ENCODE measurements around the gene ABHD15.

The ABHD15 gene, protein sequence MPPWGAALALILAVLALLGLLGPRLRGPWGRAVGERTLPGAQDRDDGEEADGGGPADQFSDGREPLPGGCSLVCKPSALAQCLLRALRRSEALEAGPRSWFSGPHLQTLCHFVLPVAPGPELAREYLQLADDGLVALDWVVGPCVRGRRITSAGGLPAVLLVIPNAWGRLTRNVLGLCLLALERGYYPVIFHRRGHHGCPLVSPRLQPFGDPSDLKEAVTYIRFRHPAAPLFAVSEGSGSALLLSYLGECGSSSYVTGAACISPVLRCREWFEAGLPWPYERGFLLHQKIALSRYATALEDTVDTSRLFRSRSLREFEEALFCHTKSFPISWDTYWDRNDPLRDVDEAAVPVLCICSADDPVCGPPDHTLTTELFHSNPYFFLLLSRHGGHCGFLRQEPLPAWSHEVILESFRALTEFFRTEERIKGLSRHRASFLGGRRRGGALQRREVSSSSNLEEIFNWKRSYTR

DNA sequence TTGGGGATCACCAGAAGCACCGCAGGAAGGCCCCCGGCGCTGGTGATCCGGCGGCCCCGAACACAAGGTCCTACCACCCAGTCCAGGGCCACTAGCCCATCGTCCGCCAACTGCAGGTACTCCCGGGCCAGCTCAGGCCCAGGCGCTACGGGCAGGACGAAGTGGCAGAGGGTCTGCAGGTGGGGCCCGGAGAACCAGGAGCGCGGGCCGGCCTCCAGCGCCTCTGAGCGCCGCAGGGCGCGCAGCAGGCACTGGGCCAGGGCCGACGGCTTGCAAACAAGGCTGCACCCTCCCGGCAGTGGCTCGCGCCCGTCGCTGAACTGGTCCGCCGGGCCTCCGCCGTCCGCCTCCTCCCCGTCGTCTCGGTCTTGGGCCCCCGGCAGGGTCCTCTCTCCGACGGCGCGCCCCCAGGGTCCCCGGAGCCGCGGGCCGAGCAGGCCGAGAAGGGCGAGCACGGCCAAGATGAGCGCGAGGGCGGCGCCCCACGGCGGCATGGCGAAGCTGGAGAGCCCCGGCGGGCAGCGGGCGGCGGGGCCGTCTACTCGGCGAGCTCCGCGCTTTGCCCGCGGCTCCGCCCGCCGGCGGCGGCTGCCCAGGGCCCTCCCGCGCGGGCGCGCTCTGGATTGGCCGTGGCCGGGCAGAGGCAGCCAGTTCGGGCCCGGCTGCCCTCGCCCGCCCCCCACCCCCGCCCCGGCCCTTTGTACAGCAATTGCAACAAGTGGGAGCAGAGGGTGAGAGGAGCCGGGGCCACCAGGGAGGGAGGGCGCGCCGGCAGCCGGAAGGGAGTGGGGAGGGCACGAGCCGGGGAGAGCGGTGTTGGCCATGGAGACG, at the start of gene ABHD15:
ABHD15 (minus strand) TSS at position 565 of the 831 bp plus-strand sequence; CDS start at position 494, 71 bp downstream.
- no peak for DNase-seq (ENCODE audit: low spot score)

DNA sequence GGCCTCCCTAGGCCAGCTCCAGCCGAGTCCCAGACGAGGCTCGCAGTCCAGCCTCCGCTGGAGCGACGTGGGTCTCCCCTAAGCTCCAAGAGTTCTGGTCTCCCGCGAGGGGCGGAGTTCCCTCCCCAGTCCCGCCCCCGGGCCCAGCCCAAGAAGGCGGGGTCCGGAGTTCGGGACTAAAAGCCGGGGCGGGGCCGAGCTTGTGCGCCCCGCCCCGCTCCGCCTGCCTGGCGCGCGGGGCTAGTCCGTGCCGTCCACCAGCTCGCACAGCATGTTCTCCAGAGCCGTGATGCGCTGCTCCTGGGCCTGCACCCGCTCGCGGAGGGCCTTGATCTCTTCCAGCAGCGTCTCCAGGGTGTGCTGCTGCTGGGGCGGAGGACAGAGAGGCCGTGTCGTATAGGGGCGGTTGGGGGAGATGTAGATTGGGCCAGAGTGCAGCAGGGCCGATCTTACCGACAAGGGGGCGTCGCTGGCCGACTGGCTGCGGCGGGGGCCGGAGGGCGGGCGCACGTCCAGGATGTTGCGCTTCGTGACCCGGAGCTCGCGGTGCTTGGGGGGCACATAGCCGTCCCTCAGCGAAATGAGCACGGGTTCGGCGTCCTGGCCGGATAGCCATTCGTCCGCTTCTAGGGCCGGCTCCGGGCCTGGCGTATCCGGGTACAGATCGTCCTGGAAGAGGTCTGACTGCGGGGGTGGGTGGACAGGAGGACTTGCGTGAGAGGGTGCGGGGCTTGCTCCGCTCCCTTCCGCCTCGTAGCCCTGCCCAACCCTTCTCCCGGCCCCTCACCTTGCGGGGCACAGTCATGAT, 48.9 kb upstream of the ABHD15 start:
- DNase-seq (ENCODE audit: low spot score) = peak; percentile 77

DNA sequence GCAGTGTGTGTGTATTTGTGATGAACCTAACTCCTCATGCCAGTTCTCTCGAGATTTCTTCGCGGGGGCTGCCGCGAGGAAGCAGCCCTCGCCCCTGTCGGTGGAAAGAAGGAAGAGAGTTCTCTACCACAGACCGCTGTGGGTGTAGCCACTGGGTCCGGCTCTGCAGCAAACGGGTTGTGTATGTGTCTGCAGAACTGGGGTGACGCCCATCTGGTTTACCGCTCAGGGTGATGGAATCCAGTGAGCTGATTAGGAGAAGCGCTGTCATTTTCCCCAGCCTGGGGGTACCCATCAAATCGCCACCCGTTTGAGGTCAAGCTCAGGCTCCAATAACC, 48.2 kb upstream of the ABHD15 start:
- DNase-seq (ENCODE audit: low spot score) = no peak

DNA sequence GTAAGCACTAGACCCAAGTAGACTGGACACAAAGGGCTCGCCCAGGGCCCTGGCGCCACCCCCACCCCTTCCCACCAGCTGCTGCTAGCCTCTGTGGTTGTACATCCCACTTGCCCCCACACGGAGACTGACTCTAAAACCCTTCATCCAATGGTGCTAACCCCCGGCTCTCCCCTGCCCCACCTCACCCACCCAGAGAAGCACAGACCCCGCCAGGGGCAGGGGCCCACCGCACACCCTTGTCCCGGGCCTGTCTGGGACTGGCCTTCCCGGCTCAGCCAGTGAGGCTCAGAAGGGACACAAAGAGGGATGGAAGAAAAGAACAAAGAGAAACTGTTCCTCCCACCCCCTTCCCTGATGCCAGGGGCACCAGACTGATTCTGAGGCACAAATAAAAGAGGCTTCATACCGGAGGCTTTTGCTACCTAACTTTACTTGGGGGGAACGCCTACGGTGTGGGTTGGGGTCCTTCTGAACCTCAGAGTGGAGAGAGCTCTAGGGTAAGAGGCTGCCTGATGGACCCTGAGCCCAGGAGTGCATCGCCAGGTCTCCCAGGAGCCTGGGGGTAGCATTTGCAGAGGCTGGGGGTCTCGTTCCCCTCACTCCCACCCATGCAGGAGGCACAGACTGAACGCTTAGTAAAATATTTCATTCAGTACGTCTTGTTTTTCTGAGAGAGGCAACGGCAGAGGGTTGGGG, 47.7 kb upstream of the ABHD15 start:
- no peak for DNase-seq (ENCODE audit: low spot score)

DNA sequence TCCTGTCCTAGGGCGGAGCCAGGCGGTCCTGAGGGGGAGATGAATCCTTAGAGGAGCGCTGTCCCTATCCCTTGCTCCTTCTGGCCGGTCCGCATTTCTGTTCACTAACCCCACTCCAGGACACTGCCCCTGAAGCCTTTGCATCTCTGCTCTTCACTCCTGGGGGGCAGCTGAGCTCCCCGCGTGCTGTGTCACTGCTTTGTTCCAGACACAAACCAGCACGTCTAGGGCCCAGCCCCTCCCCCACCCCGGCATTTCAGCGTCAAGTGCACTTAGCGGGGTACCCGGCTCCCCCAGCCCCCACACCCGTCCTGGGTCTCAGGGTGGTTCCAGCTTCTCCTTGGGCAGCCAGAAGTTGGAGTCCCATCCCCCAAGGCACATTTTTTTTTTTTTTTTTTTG, 47.0 kb upstream of the ABHD15 start:
- DNase-seq (ENCODE audit: low spot score) = no peak

DNA sequence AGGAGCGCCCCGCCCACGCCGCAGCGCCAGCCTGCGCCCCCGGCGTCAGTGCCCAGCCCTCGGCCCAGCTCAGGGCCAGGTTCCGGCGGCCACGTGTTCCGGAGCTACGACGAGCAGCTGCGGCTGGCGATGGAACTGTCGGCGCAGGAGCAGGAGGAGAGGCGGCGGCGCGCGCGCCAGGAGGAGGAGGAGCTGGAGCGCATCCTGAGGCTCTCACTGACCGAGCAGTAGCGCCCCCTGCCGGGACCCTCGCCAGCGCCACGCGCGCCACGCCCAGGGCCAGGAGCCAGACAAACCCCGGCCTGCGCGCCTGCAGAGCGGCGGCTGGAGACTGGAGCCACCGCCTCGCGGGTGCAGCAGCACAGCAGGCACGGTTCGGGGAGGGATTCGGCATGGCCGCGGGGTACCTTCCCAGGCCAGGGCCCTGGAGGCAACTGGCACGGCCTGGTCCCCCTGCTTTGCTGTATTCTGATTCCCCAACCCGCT, 46.6 kb upstream of the ABHD15 start:
- peak; percentile 64 for DNase-seq (ENCODE audit: low spot score)

DNA sequence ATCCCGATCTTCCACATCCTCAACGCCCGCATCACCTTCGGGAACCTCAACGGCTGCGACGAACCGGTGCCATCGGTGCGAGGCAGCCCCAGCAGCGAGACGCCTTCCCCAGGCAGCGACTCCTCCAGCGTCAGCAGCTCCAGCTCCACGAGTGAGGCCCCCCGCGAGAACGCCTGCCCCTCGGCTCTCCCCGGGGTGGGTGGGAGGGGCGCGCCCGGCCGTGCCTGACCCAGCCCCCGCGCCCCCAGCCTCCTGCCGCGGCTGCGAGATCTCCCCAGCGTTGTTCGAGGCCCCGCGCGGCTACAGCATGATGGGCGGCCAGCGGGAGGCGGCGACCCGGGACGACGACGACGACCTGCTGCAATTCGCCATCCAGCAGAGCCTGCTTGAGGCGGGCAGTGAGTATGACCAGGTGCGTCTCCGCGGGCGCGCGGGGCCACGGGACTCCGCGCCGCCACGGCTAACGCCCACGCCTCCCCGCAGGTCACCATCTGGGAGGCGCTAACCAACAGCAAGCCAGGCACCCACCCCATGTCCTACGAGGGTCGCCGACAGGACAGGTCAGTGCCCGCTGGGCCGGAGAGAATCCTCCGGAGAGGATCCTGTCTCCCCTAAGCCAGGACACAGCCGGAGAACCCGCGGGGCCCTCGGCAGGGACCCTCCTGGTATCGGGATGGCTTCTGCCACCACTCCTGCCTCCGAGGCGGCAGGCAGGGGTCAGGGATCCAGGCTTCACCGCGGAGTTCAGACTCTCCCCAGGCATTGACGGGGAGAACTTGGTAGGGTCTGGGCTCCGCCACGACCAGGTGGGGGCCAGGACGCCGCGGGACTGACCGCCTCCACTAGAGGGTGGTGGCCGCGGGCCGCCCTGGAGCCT, 45.8 kb upstream of the ABHD15 start:
- no peak for DNase-seq (ENCODE audit: low spot score)

DNA sequence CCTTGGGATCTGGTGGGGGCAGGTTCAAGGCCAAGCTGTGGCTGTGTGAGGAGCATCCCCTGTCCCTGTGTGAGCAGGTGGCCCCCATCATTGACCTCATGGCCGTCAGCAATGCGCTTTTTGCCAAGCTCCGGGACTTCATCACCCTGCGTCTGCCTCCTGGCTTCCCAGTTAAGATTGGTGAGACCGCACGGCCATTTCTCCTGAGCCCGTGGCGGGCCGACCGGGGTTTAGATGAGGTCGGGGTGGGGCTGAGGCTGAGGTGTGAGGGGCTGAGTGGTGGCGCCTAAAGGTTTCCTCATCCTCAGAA, 45.2 kb upstream of the ABHD15 start:
- DNase-seq (ENCODE audit: low spot score) = no peak

DNA sequence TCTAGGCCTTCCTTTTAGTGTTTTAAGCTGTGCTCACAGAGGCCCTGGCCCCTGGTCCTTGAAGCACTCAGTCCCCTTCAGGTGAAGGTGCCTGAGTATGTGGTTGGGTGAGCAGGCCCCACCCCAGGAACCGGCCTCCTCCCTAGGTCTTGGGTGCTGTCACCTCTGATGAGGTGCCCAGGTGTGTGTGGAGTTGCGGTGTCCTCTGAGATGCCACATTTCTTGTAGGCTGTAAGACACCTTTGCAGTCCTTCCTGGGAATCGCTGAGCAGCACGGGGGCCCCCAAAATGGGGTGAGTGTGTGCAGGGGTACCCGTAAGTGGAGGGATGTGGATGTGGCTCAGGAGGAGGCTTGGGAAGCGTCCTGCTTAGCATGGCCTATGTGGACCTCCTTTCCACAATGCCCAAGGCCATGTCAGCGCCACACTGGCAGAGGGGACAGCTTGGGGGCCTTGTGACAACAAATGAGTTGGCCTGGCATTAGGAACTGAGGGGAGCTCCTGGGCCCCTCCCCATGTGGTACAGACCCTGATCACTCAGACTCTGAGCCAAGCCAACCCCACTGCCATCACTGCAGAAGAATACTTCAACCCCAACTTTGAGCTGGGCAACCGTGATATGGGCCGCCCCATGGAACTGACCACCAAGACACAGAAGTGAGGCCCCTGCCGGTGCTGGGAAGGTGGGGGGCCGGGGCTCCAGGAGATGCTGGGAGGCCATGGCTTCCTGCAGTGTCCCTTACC, 44.7 kb upstream of the ABHD15 start:
- DNase-seq (ENCODE audit: low spot score) = no peak

DNA sequence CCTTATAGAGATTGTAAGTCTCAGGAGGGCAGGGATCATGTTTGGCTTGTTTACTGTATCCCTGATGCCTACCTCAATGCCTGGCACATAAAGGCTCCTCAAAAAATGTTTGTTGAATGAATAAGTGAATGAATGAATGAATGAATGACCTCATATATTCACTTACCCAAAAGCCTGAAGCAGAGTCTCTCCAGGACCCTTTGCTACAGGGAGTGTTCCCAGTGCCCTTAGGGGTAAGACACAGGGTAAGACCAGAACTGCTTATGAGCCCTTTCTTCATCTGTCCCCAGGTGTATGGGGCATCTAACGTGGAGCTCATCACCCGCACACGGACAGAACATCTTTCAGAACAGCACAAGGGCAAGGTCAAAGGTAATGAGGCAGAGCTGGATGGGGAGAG, 43.6 kb upstream of the ABHD15 start:
- DNase-seq (ENCODE audit: low spot score) = no peak

DNA sequence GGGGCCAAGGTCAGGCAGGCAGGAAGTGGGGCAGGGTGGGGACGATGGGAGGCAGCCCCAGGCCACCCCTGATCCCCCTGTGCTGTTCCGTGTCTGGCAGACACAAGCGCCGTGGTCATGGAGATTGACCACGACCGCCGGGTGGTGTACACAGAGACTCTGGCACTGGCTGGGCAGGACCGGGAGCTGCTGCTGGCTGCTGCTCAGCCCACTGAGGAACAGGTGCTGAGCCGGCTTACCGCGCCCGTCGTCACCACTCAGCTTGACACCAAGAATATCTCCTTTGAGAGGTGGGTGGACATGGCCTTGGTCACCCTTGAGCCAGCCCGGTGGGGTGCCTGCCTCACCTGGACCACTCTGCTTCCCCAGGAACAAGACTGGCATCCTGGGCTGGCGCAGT, 42.1 kb upstream of the ABHD15 start:
- no peak for DNase-seq (ENCODE audit: low spot score)

DNA sequence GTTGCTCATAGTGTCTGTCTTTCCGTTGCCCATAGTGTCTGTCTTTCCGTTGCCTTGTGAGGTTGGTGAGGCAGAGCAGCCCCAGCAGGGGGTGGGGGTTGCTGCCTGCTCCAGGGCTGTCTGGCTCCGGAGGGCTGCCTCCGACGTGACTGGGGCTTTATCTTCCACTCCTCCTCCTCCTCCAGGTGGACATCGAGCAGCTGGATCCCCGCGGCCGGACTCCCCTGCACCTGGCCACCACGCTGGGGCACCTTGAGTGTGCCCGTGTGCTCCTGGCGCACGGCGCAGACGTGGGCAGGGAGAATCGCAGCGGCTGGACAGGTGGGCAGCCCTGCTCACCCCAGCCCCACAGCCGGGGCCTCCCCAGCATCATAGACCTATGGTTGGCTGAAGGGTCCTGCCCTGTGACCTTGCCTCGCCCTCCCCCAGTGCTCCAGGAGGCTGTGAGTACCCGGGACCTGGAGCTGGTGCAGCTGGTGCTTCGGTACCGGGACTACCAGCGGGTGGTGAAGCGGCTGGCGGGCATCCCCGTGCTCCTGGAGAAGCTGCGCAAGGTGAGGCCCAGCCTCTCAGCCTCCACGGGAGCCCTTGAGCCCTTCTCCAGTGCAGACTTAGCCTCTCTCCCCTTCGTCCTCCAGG, 40.8 kb upstream of the ABHD15 start:
- no peak for DNase-seq (ENCODE audit: low spot score)

DNA sequence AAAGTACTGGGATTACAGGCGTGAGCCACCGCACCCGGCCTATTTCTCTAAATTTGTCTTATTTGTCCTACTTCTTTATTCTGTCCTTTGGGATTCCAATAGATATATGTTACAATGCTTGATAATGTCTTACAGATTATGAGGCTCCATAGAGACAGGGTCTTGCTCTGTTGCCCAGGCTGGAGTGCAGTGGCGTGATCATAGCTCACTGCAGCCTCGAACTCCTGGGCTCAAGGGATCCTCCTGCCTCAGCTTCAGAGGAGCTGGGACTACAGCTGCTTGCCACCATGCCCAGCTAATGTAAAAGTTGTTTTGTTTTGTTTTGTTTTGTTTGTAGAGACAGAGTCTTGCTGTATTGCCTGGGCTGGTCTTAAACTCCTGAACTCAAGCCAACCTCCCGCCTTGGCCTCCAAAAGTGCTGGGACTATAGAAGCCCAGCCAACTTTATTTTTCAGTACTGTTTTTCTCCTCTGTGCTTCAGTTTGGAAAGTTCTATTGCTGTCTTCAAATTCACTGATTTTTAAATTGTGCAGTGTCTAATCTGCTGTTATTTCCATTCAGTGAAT, 36.4 kb upstream of the ABHD15 start:
- no peak for DNase-seq (ENCODE audit: low spot score)

DNA sequence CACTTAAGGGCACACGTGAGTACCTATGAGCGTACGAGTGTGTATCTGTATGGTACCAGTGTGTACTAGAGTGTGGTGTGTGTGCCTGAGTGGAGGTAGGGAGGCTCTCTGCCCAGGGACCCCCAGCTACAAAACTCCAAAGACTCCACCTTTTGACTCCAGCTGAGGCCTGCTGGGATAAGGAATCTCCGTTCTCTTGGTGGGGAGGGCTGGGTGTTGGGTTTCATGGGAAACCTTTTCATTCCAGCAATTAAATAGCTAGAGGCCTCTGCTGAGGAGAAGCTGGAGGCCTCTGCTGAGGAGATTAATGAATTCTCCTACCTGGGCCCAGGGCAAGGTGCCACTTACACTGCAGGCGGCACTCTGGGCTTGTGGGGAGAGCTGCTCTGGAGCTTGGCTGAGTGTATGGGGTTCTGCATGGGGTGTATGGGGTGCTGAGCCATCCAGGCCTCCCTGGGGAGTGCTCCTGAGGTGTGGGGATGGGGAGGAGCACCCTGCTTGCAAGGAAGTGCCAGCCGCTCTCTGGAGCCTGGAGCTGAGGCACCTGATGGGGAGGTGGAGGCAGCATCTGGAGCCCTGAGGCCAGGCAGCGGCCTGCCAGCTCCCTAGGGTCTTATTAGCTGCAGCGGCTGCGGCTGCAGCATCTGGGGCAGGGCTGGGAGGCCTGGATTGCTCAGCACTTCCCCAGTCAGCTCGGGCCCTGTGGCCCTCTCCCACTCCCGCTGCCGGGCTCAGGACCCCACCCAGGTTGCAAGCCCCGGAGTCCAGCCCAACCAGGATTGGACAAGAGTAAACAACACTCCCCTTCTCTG, 30.7 kb upstream of the ABHD15 start:
- DNase-seq (ENCODE audit: low spot score) = no peak

DNA sequence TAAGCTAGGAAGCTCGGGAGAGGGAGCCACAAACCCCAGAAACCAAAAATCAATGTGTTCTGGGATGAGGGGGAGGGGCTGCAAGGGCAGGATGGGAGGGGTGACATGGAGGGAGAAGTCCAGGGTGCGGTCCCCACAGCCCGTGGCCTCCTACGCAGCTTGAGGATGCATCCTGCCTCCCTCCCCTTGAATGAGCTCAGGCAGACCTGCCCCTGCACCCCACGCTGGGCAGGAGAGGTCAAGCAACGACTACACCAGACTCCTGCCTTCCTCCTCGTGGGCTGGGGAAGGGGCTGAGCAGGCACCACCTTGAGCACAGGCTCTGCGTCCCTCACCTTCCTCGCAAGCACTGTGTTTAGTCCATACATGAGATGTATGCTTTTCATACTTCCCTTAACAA, 30.0 kb upstream of the ABHD15 start:
- DNase-seq (ENCODE audit: low spot score) = no peak

DNA sequence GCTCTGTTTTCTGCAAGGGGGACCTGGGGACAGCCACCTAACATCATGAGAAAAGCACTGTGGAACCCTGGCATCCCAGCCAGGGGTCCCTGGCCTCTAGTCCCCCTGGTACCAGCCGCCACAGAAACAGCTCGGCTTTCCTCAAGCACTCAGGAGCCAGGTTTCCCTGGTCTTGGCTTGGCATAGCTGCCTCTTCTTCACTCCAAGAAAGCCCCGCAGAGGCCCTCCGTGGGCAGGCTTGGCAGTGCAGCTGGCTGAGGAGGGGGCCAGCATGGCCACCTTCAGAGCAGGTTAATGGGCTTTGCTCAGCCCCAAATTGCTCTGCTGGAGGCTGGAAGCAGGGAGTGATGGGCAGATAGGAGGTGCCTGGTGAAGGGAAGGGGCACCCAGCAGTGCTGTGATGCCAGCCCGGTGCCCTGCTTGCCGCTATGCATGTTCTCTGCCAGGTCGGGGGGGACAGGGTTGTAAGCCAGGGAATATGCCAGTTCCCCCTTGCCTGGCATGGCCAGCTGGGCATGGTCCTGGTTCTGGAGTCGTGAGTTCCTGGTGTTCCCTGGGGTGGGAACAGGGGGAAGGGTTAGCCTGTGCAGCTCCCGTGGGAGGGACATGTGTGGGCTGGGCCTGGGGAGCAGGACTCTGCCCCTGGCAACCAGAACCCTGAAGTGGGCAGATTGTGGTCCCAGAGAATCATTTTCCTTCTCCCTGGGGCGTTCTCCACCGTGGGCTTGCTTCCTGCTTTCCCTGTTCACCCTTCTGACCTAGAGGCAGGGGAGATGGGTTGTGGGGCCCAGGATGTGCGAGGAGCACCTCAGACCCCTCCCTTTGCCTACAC, 29.3 kb upstream of the ABHD15 start:
- DNase-seq (ENCODE audit: low spot score) = no peak

DNA sequence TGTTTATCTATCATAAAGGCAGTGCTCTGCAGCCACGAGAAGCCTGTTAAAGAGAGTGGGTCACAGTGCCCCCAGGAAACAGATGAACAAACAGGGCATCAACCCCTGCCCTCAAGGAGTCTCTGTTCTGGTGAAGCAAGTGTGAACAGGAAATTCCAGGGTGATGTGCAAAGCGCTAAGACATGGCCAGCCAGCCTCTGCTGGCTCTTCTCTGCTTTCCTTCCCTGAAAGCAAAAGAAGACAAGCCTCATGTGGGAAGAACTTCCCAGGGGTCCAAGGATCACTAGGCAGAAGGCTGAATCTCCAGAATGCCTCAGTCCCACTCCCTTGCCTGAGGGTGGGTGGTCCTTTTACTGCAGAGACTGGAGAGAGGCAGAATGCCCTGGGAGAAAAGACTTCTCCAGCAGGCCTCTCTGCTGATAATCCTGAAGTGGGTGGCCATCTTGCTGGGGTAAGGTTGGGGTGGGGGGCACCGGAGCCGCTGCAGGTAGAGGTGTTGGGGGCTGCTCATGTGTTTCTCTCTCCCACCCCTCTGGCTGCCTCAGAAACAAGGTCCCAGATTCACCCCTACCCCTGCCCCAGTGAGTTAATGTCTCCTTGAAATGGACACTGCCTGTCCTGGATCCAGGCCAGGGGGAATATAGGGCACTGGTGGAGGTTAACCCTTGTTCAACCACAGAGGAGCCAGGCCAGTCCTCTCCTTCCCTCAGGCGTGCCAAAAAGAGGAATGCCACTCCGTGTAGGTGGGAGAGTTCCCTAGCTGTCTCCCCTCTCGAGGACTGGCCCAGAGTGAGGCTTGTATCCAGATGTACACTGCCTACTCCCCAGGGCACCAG, 28.5 kb upstream of the ABHD15 start:
- DNase-seq (ENCODE audit: low spot score) = no peak
